ENCODE data around the gene KCNJ14. TPM values are rescaled to one million over a fixed set of nuclear protein-coding genes. Genes with fewer than 3 reads are reported as not detected.
"Not testable (repeated sequence)": the region's sequence is repeated elsewhere in the genome, so short reads cannot be mapped to it uniquely, and the experiment has no call there.

The KCNJ14 gene
- total RNA-seq, 1 donor from 2014 or later: 1.5 TPM

DNA sequence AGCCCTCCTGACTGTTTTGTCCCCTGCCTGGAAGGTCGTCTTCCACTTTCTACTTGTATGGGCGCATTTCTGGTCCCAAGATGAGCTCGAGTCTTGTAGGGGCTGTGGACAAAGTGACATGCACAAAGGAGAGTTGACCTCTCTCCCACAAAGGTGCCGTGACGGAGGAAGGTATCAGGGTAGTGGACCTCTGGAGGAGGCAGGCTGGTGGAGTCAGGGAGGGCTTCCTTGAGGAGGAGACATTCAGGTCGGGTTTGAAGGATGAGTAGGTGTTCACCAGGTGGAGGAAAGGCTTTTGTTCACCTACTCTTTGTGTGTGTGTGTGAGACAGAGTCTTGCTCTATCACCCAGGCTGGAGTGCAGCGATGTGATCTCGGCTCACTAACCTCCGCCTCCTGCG, 15.5 kb downstream of the KCNJ14 start:
- no peak for DNase-seq (ENCODE audit: low spot score)

DNA sequence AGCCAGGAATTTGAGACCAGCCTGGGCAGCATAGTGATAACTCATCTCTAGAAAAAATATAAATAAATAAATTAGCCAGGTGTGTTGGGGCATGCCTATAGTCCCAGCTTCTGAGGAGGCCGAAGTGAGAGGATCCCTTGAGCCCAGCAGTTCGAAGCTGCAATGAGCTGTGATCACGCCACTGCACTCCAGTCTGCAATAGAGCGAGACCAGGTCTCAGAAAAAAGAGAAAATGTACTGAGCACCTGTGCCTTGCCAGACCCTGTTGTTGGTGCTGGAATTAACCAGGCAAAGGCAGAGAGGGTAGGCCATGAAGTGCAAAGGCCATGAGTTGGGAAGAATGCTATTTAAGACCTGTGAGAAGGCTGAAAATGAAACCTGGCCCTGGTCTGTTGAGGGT, 16.5 kb downstream of the KCNJ14 start:
- no peak for DNase-seq (ENCODE audit: low spot score)

DNA sequence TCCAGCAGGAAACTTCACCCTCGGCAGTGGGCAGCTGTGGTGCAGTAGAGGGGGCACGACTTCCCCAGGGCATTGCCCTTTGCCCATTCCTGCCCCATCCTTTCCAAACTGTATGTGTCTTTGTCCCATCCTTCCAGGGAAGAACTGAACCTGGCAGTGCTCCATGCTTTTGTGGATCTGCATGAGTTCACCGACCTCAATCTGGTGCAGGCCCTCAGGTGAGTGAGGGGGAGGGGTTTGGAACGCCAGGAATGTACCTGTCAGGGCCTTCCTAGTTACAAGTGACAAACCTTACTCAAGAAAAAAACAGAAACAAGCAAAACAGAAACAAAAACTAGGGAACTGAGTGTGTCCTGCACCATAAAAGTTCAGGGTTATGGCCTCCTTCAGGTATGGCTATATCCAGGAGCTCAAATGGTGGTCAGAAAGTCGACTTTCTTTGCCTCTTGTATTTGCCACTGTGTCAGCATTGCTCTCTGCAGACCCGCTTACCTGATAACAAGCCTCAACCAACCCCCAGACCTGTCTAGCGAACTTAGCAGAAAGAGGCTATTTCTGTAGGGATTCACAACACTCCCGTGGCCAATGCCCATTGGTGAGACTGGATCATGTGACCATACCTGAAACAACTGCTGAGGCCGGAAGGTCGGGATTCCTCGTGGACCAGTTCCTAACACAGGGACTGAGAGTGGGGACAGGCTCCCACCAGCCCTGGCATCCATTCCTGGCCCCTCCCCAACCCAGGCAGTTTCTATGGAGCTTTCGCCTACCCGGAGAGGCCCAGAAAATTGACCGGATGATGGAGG, 18.0 kb downstream of the KCNJ14 start:
- no peak for DNase-seq (ENCODE audit: low spot score)

- DNase-seq (ENCODE audit: low spot score): no peak
These were observed 18.8 kb downstream of the KCNJ14 start for GRCh38 chr19:48474084-48474592.

DNA sequence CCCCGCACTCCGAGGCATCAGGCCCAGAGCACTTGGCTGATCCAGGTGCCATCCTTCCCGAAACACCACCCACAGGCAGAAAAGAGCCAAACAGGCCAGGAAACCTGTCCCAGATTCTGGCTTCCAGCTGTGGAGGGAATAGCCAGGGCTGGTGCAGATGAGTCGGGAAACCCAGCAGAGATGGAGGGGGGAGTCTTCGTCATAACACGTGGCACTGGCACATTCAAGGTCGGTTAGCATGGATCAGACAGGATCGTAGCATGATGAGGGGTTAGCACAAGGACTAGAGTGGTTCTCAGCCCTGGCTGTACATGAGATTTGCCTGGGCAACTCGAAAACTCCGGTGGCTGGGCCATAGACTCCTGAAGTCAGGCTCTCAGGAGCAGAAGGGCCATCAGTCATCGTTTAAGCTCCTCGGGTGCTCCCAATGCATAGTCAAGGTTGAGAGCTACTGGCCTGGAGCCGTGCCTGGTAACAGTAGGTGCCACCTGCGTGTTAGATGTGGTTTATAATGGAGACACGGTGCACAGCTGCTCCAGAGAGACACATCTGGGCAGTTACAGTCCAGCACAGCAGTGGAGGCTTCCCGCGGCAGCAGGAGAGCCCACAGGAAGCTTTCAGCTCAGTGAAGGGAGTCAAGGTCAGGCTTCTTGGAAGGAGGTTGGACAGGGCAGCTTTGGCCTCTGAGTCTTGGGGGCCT, 20.1 kb downstream of the KCNJ14 start:
- no peak for DNase-seq (ENCODE audit: low spot score)

DNA sequence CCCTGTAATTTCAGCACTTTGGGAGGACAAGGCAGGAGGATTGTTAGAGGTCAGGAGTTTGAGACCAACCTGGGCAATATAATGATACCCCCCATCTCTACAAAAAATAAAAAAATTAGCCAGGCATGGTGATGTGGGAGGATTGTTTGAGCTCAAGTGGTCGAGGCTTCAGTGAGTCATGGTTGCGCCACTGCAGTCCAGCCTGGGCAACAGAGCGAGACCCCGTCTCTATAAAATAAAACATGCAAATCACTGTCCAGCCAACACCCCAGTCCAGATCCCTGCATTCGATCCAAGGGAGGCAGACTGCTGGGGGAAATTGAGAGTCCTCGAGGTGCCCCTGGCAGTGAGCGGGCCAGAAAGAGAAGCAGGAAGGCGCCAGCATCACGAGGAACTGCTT, 20.8 kb downstream of the KCNJ14 start:
- no peak for DNase-seq (ENCODE audit: low spot score)

- DNase-seq (ENCODE audit: low spot score): no peak
These were observed 21.8 kb downstream of the KCNJ14 start for GRCh38 chr19:48477067-48477685.

DNA sequence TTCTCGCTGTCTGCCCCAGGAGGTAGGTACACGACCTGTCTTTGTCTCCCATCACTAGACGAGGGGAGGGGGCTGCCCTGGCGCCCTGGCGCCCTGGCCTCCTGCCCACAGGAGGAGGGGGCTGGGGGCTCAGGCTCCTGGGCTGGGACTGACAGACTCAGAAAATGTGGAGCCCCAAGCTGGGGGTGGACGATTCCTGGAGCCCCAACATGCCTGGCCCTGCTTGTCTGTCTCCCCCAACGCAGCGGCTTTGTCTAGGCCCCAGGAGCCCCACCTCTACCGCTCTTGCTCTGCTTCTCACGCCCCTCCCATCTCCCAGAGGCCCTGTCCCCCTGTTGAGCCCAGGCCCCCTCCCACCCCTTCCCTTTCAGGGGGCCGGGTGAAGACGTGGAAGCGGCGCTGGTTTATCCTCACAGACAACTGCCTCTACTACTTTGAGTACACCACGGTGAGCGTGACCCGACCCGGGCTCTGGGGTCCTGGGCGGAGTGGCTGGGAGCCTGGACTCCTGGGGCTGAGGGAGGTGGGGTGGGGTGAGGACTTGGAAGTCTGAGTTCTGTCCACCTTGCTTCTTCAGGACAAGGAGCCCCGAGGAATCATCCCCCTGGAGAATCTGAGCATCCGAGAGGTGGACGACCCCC, 22.4 kb downstream of the KCNJ14 start:
- no peak for DNase-seq (ENCODE audit: low spot score)

DNA sequence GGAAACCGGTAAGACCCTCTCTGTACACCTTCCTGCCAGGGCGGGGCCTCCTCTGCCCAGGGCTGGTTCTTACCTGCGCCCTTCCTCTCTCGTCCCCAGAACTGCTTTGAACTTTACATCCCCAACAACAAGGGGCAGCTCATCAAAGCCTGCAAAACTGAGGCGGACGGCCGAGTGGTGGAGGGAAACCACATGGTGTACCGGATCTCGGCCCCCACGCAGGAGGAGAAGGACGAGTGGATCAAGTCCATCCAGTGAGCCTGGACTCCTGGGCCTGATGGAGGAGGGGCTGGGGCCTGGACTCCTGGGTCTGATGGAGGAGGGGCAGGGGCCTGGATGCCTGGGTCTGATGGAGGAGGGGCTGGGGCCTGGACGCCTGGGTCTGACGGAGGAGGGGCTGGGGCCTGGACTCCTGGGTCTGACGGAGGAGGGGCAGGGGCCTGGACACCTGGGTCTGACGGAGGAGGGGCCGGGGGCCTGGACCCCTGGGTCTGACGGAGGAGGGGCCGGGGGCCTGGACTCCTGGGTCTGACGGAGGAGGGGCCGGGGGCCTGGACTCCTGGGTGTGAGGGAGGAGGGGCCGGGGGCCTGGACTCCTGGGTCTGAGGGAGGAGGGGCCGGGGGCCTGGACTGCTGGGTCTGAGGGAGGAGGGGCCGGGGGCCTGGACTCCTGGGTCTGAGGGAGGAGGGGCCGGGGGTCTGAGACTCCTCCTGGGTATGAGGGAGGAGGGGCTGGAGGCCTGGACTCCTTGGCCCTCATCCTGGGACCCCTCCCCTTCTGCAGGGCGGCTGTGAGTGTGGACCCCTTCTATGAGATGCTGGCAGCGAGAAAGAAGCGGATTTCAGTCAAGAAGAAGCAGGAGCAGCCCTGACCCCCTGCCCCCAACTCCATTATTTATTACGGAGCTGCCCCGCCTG, 23.2 kb downstream of the KCNJ14 start:
- no peak for DNase-seq (ENCODE audit: low spot score)

DNA sequence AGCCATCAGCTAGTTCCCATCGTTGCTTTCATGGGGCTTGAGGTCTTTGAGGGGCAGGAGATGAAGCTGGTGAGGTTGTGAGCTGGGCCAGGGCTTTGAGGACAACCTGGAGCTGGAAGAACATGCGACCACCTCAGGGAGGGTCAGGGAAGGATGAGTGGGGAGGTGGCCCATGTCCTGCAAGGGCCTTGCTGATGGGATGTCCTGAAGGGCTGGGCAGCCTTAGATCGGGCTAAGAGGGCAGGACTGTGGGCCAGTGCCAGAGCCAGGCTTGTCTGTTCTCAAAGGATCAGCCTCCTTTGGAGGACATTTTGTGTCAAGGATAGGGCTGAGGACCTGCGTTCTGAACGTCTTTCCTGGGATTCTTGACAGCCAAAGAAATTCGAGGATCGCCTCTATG, 24.3 kb downstream of the KCNJ14 start:
- DNase-seq (ENCODE audit: low spot score): no peak

GRCh38 chr19:48480183-48480557, 24.8 kb downstream of the KCNJ14 start:
- DNase-seq (ENCODE audit: low spot score): no peak

DNA sequence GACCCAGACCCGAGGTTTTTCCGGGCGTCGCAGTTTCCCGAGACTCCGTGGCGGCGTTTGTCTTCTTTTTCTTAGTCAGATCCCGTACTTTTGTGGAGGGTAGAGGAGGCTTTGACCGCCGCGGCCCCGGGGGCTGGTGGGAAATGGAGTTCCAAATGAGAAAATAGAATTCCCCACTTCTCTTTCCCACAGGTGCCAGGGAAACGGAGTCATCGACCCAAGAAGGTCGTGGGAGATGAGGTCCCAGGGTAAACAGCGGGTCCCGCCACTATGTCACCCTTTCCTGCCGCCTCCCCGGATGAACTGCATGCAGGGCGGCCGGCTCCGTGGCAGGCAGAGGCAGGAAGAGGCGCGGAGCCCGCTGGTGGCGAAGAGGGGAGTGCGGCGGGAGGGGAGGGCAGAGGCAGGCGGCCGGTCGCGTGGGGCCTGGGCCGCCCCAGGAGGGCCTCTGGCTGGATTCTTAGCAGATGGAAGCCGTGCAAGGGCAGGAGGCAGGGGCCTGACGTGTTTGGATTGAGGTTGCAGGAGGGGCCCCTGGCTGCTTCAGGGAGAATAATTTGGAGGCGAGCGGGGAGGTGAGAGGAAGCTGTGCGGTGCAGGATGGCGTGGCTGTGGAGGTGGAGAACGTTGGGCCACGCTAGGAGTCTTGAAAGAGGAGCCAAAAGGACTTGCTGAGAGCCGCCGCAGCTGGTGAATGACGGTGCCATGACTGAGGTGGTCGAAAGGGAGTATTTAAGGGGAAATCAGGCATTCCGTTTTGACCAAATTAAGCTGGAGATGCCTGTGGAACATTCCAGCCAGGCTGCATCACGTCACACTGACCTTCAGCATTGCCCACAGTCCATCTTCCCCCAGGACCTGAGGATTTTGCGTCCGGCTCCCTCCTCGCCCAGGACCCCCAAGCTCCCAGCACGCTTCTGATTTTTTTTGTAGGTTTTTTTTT, 25.5 kb downstream of the KCNJ14 start:
- DNase-seq (ENCODE audit: low spot score): no peak

DNA sequence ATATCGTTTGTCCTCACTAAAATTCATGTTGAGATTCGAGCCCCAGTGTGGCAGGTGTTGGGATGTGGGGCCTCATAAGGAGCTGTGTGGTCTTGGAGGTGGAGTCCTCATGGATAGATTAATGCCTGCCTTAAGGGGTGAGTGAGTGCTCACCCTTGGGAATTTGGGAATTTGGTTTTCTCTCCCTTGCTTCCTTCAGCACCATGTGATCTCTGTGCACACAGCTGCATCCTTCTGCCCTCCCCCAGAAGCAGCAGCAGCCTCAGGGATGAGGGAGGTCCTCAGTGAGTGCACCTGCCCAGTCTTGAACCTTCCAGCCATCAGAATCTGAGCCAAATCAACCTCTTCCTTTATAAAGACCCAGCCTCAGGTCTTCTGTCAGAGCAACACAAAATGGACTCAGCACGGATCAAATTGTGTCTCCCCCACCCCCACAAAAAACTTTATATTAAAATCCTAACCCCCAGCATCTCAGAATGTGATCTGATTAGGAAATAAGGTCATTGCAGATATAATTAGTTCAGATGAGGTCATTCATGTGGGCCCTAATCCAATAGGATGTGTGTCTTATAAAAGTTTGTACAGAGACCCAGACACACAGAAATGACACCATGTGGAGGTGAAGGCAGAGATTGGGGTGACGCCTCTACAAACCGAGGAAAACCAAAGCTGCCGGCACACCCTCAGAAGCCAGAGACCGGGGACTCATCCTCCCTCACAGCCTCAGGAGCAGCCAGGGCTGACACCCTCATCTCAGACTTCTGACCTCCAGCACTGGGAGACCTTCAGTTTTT, 26.7 kb downstream of the KCNJ14 start:
- DNase-seq (ENCODE audit: low spot score): no peak

GRCh38 chr19:48483301-48483700, 27.9 kb downstream of the KCNJ14 start:
- DNase-seq (ENCODE audit: low spot score): no peak

DNA sequence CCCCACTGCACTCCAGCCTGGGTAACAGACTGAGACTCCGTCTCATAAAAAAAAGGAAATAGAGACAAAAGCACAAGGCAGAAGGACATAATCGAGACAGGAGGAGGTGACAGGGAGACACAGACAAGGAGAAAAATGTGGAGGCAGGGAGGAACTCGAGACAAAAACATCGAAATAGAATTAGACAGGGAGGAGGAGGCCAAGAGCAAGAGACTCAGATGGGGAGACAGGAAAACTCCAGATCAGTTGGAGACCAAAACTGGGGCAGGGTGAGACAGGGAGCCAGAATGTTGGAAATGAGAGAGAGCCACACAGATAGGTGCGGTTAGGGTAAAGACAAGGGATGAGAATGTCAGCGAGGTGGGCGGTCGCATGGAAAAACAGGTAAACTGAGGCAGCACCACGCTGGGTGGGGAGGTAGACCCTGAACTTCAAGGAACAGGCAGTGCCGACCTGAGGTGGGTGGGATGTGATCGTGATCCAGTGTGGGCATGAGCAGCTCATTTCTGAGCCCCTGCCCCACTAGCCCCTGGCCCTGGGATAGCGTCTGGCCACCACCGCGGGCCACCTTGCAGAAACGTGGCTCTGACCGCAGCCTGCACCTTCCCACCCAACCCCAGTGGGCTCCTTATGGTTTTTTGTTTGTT, 29.0 kb downstream of the KCNJ14 start:
- no peak for DNase-seq (ENCODE audit: low spot score)

GRCh38 chr19:48484931-48485612, 29.7 kb downstream of the KCNJ14 start:
- no peak for DNase-seq (ENCODE audit: low spot score)

DNA sequence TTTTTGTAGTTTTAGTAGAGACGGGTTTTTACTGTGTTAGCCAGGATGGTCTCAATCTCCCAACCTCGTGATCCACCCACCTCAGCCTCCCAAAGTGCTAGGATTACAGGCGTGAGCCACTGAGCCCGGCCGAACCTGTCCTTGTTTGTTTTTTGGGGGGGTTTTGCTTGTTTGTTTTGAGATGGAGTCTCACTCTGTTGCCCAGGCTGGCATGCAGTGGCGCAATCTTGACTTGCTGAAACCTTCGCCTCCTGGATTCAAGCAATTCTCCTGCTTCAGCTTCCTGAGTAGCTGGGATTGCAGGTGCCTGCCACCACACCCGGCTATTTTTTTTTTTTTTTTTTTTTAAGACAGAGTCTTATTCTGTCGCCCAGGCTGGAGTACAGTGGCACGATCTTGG, 31.3 kb downstream of the KCNJ14 start:
- DNase-seq (ENCODE audit: low spot score): not testable (repeated sequence)

GRCh38 chr19:48487544-48487943, 32.2 kb downstream of the KCNJ14 start:
- DNase-seq (ENCODE audit: low spot score): no peak
